SK-N-MC (cell line): ENCODE results near the gene CTNNA2.

Experiments used
- EZH2 ChIP-seq: fragments of 200-600 bp; sonication (generic); IDR thresholded peaks from one replicate; pipeline ENCODE4 v1.6.1; 2017; ENCODE audit warnings: antibody characterized with exemption
- FOXP2 ChIP-seq: optimal IDR thresholded peaks from 2 replicates; pipeline ENCODE3; 2011; ENCODE audit warnings: mild to moderate bottlenecking, moderate library complexity; ENCODE audit not compliant: insufficient read depth; ENCODE audit errors: extremely low read length, control extremely low read depth
- POLR2AphosphoS5 ChIP-seq: IDR thresholded peaks from 2 replicates; pipeline ENCODE4 v1.6.1; 2012; ENCODE audit warnings: mild to moderate bottlenecking, low read depth, low read length, borderline replicate concordance

- no peak for TF ChIP-seq POLR2AphosphoS5
- no peak for TF ChIP-seq EZH2
- TF ChIP-seq FOXP2, result no peak
Observed at GRCh38 chr2:80151651-80152050, 638.8 kb downstream of the CTNNA2 start.
